Measurements from ENCODE around the gene ETHE1.
A peak's percentile ranks its signal among the peaks of the same experiment; 100 is the strongest.
"Not testable (repeated sequence)": the region's sequence is repeated elsewhere in the genome, so short reads cannot be mapped to it uniquely, and the experiment has no call there.

ETHE1 gene

DNA sequence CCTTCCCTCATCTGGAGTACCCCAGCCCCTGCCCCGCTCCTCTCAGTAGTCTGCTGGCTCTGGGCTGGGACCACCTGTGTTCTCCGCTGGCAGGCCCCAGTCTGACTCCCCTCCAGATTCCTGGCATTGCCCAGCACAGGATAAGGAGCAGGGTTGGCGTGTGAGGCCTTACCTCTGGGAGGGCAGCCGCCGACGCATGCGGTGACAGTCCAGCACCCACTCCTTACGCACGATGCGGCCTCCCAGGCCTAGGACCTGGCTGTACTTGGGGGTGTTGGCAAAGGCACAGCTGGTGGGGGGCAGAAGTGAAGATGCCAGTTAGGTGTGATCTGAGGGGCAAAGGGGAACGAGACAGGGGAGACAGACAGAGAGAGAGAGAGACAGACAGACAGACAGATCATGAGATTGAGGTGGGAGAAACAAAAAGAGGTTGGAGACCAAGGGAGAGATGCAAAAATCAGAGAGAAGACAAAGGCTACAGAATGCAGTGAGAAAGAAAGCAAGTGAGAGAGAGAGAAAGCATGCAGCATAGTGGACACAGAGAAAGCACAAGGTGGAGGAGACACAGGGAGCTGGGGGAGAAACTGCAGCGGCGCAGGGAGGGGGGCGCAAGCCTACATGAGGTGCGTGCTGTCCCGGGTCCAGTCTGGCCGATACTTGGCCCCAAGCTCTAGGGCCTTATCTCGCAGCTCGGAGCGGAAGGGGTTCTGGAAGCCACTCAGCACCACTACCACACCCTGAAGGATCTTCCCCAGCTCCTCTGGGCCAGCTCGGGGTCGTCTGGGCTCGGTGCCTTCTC lies 24.6 kb upstream of the ETHE1 start:
- DNase-seq: no peak

DNA sequence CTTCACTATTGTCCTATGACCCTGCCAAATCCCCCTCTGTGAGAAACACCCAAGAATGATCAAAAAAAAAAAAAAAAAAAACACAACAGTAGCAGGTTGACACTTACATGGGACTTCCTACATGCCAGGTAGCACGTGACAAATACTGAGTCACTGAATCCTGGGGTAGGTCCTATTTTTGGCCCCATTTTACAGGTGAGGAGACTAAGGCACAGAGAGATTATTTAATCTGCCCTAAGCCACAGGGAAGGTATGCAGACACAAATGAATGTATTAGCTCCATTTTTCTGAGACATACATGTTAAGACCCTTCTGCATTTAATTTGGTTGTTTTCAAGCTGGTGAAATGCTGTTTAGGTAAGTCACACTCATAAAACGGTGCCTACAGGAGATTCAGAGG lies 21.7 kb upstream of the ETHE1 start:
- no peak for DNase-seq

DNA sequence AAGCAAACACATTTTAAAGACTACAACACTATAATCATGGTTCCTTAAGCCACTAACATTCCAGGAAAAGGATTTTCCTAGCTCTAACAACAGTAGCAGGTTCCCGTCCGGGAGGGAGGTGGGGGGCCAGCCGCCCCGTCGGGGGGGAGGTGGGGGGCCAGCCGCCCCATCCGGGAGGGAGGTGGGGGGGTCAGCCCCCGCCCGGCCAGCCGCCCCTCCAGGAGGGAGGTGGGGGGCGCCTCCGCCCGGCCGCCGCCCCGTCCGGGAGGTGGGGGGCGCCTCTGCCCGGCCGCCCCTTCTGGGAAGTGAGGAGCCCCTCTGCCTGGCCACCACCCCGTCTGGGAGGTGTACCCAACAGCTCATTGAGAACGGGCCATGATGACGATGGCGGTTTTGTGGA lies 20.9 kb upstream of the ETHE1 start:
- DNase-seq: not testable (repeated sequence)

- DNase-seq: no peak
These were observed 19.6 kb upstream of the ETHE1 start for GRCh38 chr19:43546581-43546980.

GRCh38 chr19:43545981-43546380 lies 19.0 kb upstream of the ETHE1 start:
- DNase-seq: no peak

GRCh38 chr19:43545276-43545675 lies 18.3 kb upstream of the ETHE1 start:
- no peak for DNase-seq

DNA sequence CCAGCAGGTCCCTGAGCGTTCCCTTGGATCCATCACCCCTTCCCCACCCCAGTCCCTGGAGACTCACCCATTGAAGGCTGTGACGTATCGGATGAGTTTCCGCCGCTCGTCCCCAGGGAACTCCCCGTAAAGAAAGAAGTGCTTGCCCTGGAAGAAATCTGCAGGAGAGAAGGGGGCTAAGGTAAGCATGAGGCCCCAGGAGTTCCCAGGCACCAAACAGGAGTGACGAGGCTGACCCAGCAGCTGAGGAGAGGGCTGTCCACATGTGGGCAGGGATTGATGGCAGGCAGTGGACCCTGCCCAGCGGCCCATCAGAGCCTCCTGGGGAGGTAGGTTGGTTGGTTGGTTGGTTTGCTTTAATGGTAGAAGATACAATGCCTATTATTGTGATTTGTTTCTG lies 17.1 kb upstream of the ETHE1 start:
- DNase-seq: no peak

- DNase-seq: no peak
These were observed 15.1 kb upstream of the ETHE1 start for GRCh38 chr19:43541920-43542650.

- no peak for DNase-seq
These were observed 13.4 kb upstream of the ETHE1 start for GRCh38 chr19:43540381-43540780.

- DNase-seq: no peak
These were observed 11.9 kb upstream of the ETHE1 start for GRCh38 chr19:43538922-43539321.

- no peak for DNase-seq
These were observed 8.1 kb upstream of the ETHE1 start for GRCh38 chr19:43534816-43535761.

DNA sequence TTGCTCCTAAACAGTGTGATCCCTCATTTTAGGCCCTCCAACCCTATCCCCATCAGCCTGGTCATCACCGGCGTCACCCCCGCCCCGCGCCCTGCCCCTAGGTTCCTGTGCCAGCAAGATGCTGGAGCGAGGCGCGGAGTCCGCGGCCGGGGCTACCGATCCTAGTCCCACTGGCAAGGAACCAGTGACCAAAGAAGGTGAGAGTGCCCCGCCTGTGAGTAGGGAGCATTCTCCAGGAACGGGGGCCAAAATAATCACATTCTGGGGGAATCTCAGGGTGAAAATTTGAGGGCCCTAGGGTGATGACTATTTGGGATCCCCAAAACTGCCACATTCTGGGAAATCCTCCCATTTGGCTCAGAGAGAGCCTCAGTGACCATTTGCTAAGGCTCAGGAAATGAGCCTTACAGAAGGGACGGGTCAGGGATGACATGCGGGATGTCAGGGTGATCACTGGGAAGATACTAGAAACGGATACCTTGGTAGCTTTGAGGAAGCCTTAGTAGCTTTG lies 7.4 kb upstream of the ETHE1 start:
- no peak for DNase-seq

- DNase-seq: no peak
These were observed 6.7 kb upstream of the ETHE1 start for GRCh38 chr19:43533546-43534304.

GRCh38 chr19:43532962-43533545 lies 6.1 kb upstream of the ETHE1 start, which contains the start of gene ZNF575:
ZNF575 (plus strand) TSS chr19:43533188; CDS start chr19:43534423, 1,235 bp downstream.
- peak; percentile 83 for DNase-seq

DNA sequence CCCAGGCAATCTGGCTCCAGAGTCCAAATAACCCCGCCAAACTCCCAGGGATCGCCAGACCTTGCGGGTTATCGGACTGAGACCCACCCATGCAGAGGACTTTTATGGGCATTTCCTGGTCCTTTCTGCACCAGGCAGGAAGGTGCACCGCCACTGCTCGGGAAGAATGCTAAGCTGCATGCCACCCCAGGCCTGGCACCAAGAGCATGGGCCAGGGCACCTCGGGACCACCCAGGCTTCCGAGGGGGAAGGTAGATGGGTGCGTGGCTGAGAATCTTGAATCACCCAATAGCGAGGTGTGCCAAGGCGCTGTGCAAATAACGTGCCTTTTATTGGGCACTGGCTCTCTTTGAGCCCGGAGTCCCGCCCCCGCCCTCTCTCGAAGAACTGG lies 5.6 kb upstream of the ETHE1 start:
- peak; percentile 57 for DNase-seq

DNA sequence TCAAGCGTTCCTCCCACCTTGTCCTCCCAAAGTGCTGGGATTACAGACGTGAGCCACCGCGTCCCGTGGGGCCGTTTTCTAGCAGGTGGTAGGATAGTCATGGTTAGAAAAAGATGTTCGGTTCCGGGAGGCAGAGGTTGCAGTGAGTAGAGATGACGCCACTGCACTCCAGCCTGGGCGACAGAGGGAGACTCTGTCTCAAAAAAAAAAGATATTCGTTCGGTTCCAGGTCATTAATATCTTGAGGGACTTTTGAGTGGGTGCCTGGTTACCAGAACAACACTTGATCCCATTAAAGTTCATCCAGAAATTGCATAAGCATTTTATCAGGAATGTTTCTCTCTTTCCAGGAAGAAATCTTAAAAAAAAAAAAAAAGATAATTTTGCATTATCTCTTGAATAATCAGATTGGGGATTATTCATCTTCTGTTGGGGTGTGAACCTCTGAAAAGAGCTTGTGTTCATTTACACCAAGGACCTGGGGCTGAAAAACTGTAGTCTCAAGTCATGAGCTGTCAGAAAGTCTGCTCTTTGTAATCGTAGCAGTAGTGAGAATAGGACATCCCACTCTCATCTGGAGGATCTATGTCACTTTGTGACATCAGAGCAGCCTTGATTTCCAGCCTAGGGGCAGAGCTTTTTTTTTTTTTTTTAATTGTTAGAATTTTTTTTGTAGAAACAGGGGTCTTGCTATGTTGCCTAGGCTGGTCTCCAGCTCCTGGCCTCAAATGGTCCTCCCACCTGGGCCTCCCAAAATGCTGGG lies 1.0 kb upstream of the ETHE1 start:
- peak; percentile 18 for DNase-seq

DNA sequence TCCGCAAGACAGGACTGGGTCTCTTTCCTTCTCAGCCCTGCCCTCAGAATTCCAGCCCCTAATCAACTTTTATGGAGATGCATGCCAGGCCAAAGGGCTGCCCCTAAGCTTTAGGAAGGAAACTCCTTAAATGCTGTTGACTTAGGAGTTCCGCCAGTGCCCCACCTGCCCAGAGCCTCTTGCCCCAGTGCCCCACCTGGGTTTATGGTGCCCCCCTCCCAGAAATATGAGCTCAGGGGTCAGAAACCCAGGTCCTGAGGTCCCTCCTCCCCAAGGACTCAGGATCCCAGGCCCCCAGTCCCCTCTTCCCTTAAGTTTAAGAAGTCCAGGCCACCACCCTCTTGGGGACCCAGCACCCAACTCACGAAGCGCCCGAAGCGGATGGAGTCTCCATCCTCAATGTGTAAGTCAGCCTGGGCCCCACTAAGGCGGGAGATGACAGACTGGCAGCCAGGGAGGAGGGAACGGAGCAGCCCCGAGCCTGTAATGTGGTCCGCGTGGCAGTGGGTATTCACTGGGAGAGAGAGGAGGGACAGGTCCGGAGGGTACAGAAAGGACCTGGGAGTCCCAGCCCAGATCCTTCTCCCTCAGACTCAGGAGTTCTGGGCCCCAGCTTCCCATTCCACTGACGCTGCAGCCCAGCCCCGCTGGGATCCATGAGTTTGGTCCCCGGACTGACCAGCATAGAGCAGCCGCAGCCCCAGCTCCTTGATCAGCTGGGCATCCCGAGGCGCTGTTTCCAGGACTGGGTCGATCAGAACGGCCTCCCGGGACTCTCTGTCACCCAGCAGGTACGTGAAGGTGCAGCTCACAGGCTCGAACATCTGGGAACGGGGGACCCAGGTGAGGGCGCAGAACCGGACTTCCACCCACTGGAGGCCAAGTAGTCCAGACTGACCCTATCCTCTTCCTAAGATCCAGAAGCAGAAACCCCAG lies 897 bp downstream of the ETHE1 start:
- no peak for DNase-seq

DNA sequence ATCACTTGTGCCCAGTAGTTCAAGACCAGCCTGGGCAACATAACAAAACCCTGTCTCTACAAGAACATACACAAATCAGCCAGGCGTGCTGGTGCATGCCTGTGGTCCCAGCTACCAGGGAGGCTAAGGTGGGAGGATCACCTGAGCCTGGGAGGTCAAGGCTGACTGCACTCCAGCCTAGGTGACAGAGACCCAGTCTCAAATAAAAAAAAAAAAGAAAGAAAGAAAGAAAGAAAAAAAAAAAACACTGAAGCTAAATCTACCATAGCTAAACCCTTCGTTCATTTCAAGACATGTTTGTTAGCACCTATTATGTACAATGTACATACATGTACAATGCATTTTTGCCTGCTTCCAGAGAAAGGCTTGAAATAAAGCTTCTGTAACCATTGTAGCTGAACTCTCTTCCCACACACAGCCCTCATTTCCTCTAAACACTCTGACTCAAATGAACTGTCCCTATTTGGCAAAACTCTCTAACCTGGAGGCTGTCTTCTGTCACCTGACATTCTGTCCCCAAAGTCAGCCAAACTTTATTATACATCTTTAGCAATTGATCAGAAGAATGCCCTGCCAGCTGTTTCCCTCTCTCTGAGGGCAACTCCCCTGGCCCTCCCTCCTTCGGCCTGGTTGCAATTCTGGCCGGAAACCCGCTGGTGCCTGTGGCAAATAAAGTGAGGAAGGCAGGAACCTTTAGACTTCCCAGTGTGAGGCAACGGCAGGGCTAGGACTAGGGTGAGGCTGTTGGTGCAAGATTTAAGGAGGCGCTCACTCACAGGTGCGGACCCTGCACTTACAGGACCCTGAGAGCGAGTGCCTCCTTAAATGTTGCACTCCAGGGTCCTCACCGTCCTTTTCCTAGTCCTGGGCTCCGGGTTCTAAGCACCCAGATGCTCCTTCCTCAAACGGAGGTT lies 1.8 kb downstream of the ETHE1 start:
- DNase-seq: peak; percentile 95

GRCh38 chr19:43523696-43524095 lies 3.3 kb downstream of the ETHE1 start:
- not testable (repeated sequence) for DNase-seq

All from GF-D8 (cell line).